GM18498 (cell line): Measurements from ENCODE around the gene MED25.

ENCODE experiments used
- ATAC-seq: cut with Tn5 transposase; IDR thresholded peaks from one replicate; pipeline ENCODE4 v1.9.1; 2021; ENCODE audit warnings: mild to moderate bottlenecking, moderate library complexity; ENCODE audit not compliant: unreplicated experiment

MED25 gene

DNA sequence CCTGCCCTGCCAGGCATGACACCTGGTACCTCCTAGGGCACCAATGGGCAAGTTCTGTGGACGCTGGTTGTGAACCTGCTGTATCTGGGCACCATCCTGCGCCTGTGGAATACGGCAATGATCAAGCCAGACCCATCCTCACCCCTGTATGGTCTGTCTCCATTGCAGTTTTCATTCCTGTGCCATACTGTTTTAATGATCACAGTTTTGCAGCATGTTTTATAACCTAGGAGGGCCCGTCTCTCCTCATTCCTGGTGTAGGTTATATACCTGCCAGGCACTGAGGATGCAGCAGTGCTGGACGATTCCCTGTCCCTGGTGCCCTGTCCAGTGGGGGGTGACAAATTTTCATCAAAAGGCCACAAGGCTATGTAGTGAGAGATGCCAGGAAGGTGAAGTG is 65.0 kb downstream of the MED25 start:
- no peak for ATAC-seq

DNA sequence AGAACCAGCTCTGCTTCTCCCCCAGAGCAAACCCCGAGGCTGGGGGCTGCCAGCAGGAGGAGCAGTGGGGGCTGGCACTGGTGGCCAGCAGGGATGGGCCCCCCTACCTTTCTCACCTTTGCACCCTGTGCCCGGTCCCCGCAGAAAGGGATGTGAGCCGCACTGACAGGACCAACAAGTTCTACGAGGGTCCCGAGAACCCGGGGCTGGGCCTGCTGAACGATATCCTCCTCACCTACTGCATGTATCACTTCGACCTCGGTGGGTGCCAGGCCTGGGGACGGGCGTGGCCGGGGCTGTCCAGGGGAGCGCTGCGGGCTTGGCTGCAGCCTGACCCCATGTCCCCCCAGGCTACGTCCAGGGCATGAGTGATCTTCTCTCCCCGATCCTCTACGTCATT is 66.0 kb downstream of the MED25 start:
- ATAC-seq: no peak

DNA sequence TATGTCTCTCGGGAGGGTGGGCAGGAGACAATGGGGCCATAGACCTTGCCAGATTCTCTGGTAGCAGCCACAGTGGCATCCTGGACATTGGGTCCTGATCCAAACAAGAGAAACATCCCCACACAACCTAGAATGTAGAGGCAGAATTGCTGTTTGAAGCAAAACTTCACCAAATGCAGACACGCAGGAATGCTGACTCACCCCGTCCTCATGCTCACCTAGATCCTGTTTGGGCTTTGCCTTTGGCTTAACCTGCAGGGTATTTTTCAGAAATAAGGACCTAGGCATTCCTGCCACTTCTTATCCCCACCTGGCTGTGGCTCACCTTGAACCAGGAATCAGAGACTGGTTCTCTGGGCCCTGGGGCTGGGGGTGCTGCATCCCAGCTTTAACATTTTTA is 66.7 kb downstream of the MED25 start:
- no peak for ATAC-seq
